HUES6 (cell line): ENCODE measurements around the gene CACHD1.

ENCODE experiments used
- H3K27ac ChIP-seq: 2 replicates; pipeline ENCODE4 v1.7.0; 2013; ENCODE audit warnings: low read depth, mild to moderate bottlenecking, low read length, inconsistent platforms
- H3K27me3 ChIP-seq: 2 replicates; pipeline ENCODE4 v1.6.1; 2013; ENCODE audit warnings: low read length; ENCODE audit not compliant: control insufficient read depth, insufficient read depth
- H3K36me3 ChIP-seq: 2 replicates; pipeline ENCODE4 v1.6.1; 2013; ENCODE audit warnings: low read length; ENCODE audit not compliant: control insufficient read depth, insufficient read depth
- H3K4me1 ChIP-seq: 2 replicates; pipeline ENCODE4 v1.6.1; 2013; ENCODE audit warnings: low read length; ENCODE audit not compliant: control insufficient read depth, insufficient read depth
- H3K4me3 ChIP-seq: 2 replicates; pipeline ENCODE4 v1.5.1; 2013; ENCODE audit warnings: low read depth, low read length
- H3K9ac ChIP-seq: one replicate; pipeline ENCODE4 v1.6.1; 2013; ENCODE audit warnings: mild to moderate bottlenecking, low read length
- H3K9me3 ChIP-seq: 2 replicates; pipeline ENCODE4 v1.6.1; 2013; ENCODE audit warnings: low read depth, low read length; ENCODE audit not compliant: control insufficient read depth, insufficient read depth

The CACHD1 gene

GRCh38 chr1:64572222-64572900 is 102.4 kb downstream of the CACHD1 start:
- Histone ChIP-seq H3K27ac (0 out of 2 replicates have a peak overlapping the region, but pooled peaks have one; percentile 15), H3K4me3 (no peak overlapping the region), H3K9ac (no peak overlapping the region), H3K27me3 (no peaks in the 10 kb centered on the region), H3K9me3 (no peaks in the 10 kb centered on the region), H3K36me3 (no peaks in the 10 kb centered on the region; the same call in 1 of the 2 replicates), H3K4me1 (peaks cover 64% of the 10 kb centered on the region)

- no peaks in the 10 kb centered on the region; the same call in 1 of the 2 replicates for H3K36me3 ChIP-seq
- H3K9ac ChIP-seq: no peak overlapping the region
Observed at GRCh38 chr1:64574301-64574700, 104.4 kb downstream of the CACHD1 start.

GRCh38 chr1:64575881-64576676 is 106.2 kb downstream of the CACHD1 start:
- H3K4me3 ChIP-seq: no peak overlapping the region
- no peak overlapping the region for H3K27ac ChIP-seq
- H3K4me1 ChIP-seq: peaks cover 54% of the 10 kb centered on the region
- H3K9me3 ChIP-seq: no peaks in the 10 kb centered on the region
- H3K27me3 ChIP-seq: no peaks in the 10 kb centered on the region
- H3K9ac ChIP-seq: no peak overlapping the region
- no peaks in the 10 kb centered on the region for H3K36me3 ChIP-seq

More at GRCh38 chr1:64574301-64574700, 104.4 kb downstream of the CACHD1 start:
- Histone ChIP-seq H3K27ac (no peak overlapping the region), H3K4me1 (peaks cover 62% of the 10 kb centered on the region), H3K4me3 (no peak overlapping the region), H3K27me3 (no peaks in the 10 kb centered on the region), H3K9me3 (no peaks in the 10 kb centered on the region)

- Histone ChIP-seq H3K4me3 (no peak overlapping the region), H3K9me3 (no peaks in the 10 kb centered on the region), H3K9ac (no peak overlapping the region), H3K4me1 (peaks cover 38% of the 10 kb centered on the region), H3K36me3 (no peaks in the 10 kb centered on the region), H3K27me3 (no peaks in the 10 kb centered on the region), H3K27ac (no peak overlapping the region)
Observed at GRCh38 chr1:64578270-64578973, 108.5 kb downstream of the CACHD1 start.

- Histone ChIP-seq H3K36me3 (no peaks in the 10 kb centered on the region), H3K9me3 (no peaks in the 10 kb centered on the region), H3K9ac (no peak overlapping the region), H3K27me3 (no peaks in the 10 kb centered on the region), H3K4me1 (peaks cover 25% of the 10 kb centered on the region), H3K4me3 (no peak overlapping the region), H3K27ac (no peak overlapping the region)
Observed at GRCh38 chr1:64579767-64580166, 109.8 kb downstream of the CACHD1 start.

GRCh38 chr1:64581135-64581842 is 111.4 kb downstream of the CACHD1 start:
- no peak overlapping the region for H3K4me3 ChIP-seq
- H3K27me3 ChIP-seq: no peaks in the 10 kb centered on the region
- H3K4me1 ChIP-seq: peaks cover 22% of the 10 kb centered on the region
- H3K9ac ChIP-seq: no peak overlapping the region
- H3K9me3 ChIP-seq: no peaks in the 10 kb centered on the region
- H3K36me3 ChIP-seq: peaks cover 5% of the 10 kb centered on the region; the same call in 1 of the 2 replicates
- H3K27ac ChIP-seq: no peak overlapping the region

- Histone ChIP-seq H3K4me3 (no peak overlapping the region), H3K9me3 (no peaks in the 10 kb centered on the region), H3K4me1 (peaks cover 22% of the 10 kb centered on the region), H3K27ac (no peak overlapping the region), H3K27me3 (no peaks in the 10 kb centered on the region), H3K9ac (no peak overlapping the region), H3K36me3 (peaks cover 6% of the 10 kb centered on the region; the same call in 1 of the 2 replicates)
Observed at GRCh38 chr1:64581843-64582185, 111.9 kb downstream of the CACHD1 start.

DNA sequence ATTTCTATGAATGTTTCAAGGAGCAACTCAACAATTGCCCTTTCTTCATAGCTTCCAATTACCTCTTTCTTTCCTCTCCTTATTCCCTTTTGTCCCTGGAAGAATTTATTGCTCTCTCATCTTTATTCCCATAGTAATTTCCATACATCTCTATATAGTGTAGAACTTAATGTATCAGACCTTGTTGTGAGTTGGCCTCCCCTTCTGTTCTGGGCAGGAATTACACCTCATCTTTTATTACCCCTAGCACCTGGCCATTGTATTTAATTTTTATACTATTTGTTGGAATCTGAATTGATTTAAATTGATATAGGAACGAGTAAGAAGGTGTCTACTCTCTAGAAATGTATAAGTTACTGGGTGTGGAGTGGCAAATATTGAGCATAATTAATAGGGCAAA is 114.5 kb downstream of the CACHD1 start:
- no peak overlapping the region for H3K27ac ChIP-seq
- H3K9me3 ChIP-seq: no peaks in the 10 kb centered on the region
- H3K9ac ChIP-seq: no peak overlapping the region
- peaks cover 21% of the 10 kb centered on the region for H3K4me1 ChIP-seq
- peaks cover 9% of the 10 kb centered on the region; the same call in 1 of the 2 replicates for H3K36me3 ChIP-seq
- H3K27me3 ChIP-seq: no peaks in the 10 kb centered on the region
- H3K4me3 ChIP-seq: no peak overlapping the region

DNA sequence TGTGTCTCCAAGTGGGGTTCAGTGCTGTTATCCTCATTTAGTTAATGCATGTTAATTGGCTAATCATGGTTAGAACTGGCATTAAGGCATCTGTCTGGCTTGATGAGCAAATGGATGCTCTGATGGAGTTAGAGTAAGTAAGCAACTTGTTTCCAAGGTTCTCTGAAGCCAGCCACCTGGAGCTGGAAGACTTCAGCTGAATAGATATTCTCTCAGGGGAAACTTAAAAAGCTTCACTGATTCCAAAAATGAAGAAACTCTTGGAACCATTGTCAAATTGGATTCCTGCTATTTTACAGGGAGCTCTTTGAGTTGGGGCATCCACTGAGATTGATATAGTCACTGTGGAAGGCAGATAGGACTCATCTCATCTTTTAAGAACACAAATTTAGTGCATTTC is 118.9 kb downstream of the CACHD1 start:
- H3K27me3 ChIP-seq: no peaks in the 10 kb centered on the region
- no peak overlapping the region for H3K27ac ChIP-seq
- H3K9me3 ChIP-seq: no peaks in the 10 kb centered on the region
- H3K4me3 ChIP-seq: no peak overlapping the region
- H3K4me1 ChIP-seq: peaks cover 13% of the 10 kb centered on the region
- H3K36me3 ChIP-seq: peaks cover 12% of the 10 kb centered on the region; the same call in 1 of the 2 replicates
- no peak overlapping the region for H3K9ac ChIP-seq

- Histone ChIP-seq H3K4me3 (no peak overlapping the region), H3K27me3 (no peaks in the 10 kb centered on the region), H3K36me3 (peaks cover 9% of the 10 kb centered on the region; the same call in 1 of the 2 replicates), H3K9ac (no peak overlapping the region), H3K9me3 (no peaks in the 10 kb centered on the region), H3K27ac (no peak overlapping the region), H3K4me1 (peaks cover 22% of the 10 kb centered on the region)
Observed at GRCh38 chr1:64590316-64590715, 120.4 kb downstream of the CACHD1 start.
